Renal cortex interstitium (tissue), 15 donors: Measurements from ENCODE around the gene ZNF850. TPM values are rescaled to one million over a fixed set of nuclear protein-coding genes. Genes with fewer than 3 reads are reported as not detected.
"Not testable (repeated sequence)": the region's sequence is repeated elsewhere in the genome, so short reads cannot be mapped to it uniquely, and the experiment has no call there.

Source experiments
- DNase-seq, 11 donors: peaks; one replicate each; pipeline ENCODE4 v3.0.0-alpha.2; 2013; ENCODE audit warnings: low read depth in 9 of 11, low spot score in 4 of 11; ENCODE audit errors: extremely low read depth in 1 of 11
- long read RNA-seq, 16 experiments: transcript quantifications; one replicate each; lab custom pipeline, GENCODE V29; 2026
- polyA plus RNA-seq, 3 donors: library from polyadenylated mRNA; unstranded; fragments of 120-200 nt; gene quantifications; one replicate each; pipeline ENCODE4 v1.2.1, GENCODE V29; 2013; ENCODE audit not compliant: insufficient read length in 3 of 3

Gene ZNF850
- 1 to 10 TPM; 3.1 to 3.9 (median 3.3) TPM for polyA plus RNA-seq
- long read RNA-seq, donor 1, partial matches to known transcripts, result 7 of 7 reads
- long read RNA-seq, donor 1, other reads (novel, unspliced or antisense), result 0 of 7 reads
- long read RNA-seq, donor 2, partial matches to known transcripts, result 5 of 5 reads
- long read RNA-seq, donor 2, other reads (novel, unspliced or antisense), result 0 of 5 reads
- long read RNA-seq, donor 3, result 0 reads
- long read RNA-seq, donor 4, result 0 reads
- long read RNA-seq, donor 5, full-length matches to known transcripts, result 4 of 4 reads
- long read RNA-seq, donor 5, partial matches to known transcripts, result 0 of 4 reads
- long read RNA-seq, donor 5, other reads (novel, unspliced or antisense), result 0 of 4 reads
- long read RNA-seq, donor 6, result 0 reads
- long read RNA-seq, donor 7, result 0 reads
- long read RNA-seq, donor 8, partial matches to known transcripts, result 0 of 9 reads
- long read RNA-seq, donor 8, other reads (novel, unspliced or antisense), result 9 of 9 reads
- long read RNA-seq, donor 9, result 0 reads
- long read RNA-seq, donor 10, result 0 reads
- long read RNA-seq, donor 11, result 0 reads
- long read RNA-seq, donor 12, result 0 reads
- long read RNA-seq, donor 13, full-length matches to known transcripts, result 1 of 35 reads
- long read RNA-seq, donor 13, partial matches to known transcripts, result 34 of 35 reads
- long read RNA-seq, donor 13, other reads (novel, unspliced or antisense), result 0 of 35 reads
- long read RNA-seq, donor 14, full-length matches to known transcripts, result 1 of 1 reads
- long read RNA-seq, donor 14, partial matches to known transcripts, result 0 of 1 reads
- long read RNA-seq, donor 14, other reads (novel, unspliced or antisense), result 0 of 1 reads
- long read RNA-seq, donor 15, result 0 reads
- long read RNA-seq, donor 16, full-length matches to known transcripts, result 3 of 3 reads
- long read RNA-seq, donor 16, partial matches to known transcripts, result 0 of 3 reads
- long read RNA-seq, donor 16, other reads (novel, unspliced or antisense), result 0 of 3 reads

GRCh38 chr19:36772311-36773222, at the start of gene ZNF850:
Gene ZNF850, minus strand, starts transcription at chr19:36772807. Its CDS starts 10,201 bp downstream, at chr19:36762606.
- DNase-seq, result peak; percentile 85 to 95 (median 92)

- no peak for DNase-seq
These were observed 49.2 kb upstream of the ZNF850 start for GRCh38 chr19:36821758-36822157.

GRCh38 chr19:36819130-36819630, 46.6 kb upstream of the ZNF850 start:
- no peak for DNase-seq

GRCh38 chr19:36807029-36807428, 34.4 kb upstream of the ZNF850 start:
- DNase-seq, result no peak

- no peak for DNase-seq
These were observed 32.8 kb upstream of the ZNF850 start for GRCh38 chr19:36805364-36805763.

GRCh38 chr19:36797786-36798108, 25.1 kb upstream of the ZNF850 start:
- DNase-seq, result peak in 1 of 11 donors; percentile 59

GRCh38 chr19:36796714-36796992, 24.0 kb upstream of the ZNF850 start:
- no peak for DNase-seq

- peak in 2 of 11 donors; percentile 16 to 21 for DNase-seq
These were observed 19.0 kb upstream of the ZNF850 start for GRCh38 chr19:36791420-36792141.

- peak in 2 of 11 donors; percentile 27 to 28 for DNase-seq
These were observed 3.2 kb upstream of the ZNF850 start for GRCh38 chr19:36775768-36776167.

- DNase-seq, result no peak
These were observed 594 bp upstream of the ZNF850 start for GRCh38 chr19:36773223-36773579.

GRCh38 chr19:36771261-36772231, 1.1 kb downstream of the ZNF850 start:
- peak; percentile 55 to 84 (median 73) for DNase-seq

GRCh38 chr19:36750066-36750691, 22.4 kb downstream of the ZNF850 start:
- no peak for DNase-seq

- not testable (repeated sequence) for DNase-seq
These were observed 23.0 kb downstream of the ZNF850 start for GRCh38 chr19:36749613-36750012.

GRCh38 chr19:36748431-36749275, 24.0 kb downstream of the ZNF850 start:
- DNase-seq, result no peak

GRCh38 chr19:36747750-36748149, 24.9 kb downstream of the ZNF850 start:
- DNase-seq, result no peak

- DNase-seq, result no peak
These were observed 26.7 kb downstream of the ZNF850 start for GRCh38 chr19:36745870-36746269.
